IMR-90 (cell line): ENCODE data around the gene PEX14. TPM values are rescaled to one million over a fixed set of nuclear protein-coding genes. Genes with fewer than 3 reads are reported as not detected.

Experiments
- ATAC-seq: fragments of 200-7000 bp; cut with Tn5 transposase; 2 replicates; pipeline ENCODE4 v1.9.1; 2020; ENCODE audit warnings: low read depth, mild to moderate bottlenecking, moderate library complexity
- BruUV-seq: library from RNA; stranded (reverse); fragments of 400-500 nt; replicated peaks from 2 replicates; lab custom pipeline; 2021; lab: Mats Ljungman, UMichigan
- CTCF ChIA-PET: fragments of 300-600 bp; formaldehyde crosslinking; extraction: SDS; loops from one replicate; lab custom pipeline; 2021; ENCODE audit warnings: antibody characterized with exemption; lab: Yijun Ruan, JAX
- POLR2A ChIA-PET: fragments of 300-600 bp; sonication (Branson Sonifier 250); formaldehyde crosslinking; loops from one replicate; lab custom pipeline; 2022; ENCODE audit warnings: antibody characterized with exemption; ENCODE audit not compliant: unreplicated experiment; lab: Charles Lee
- DNase-seq: peaks from one replicate; pipeline ENCODE4 v3.0.0; 2013
- H2AFZ ChIP-seq: replicated peaks from 2 replicates; pipeline ENCODE3; 2013; ENCODE audit warnings: low read length, mild to moderate bottlenecking; ENCODE audit not compliant: poor library complexity
- H2AK5ac ChIP-seq: 2 replicates; pipeline ENCODE4 v1.6.1; 2013; ENCODE audit warnings: low read depth, low read length, inconsistent platforms
- H2AK9ac ChIP-seq: replicated peaks from 2 replicates; pipeline ENCODE3; 2013; ENCODE audit warnings: mild to moderate bottlenecking, low read depth, low read length, moderate library complexity; ENCODE audit not compliant: poor library complexity
- H2BK120ac ChIP-seq: 2 replicates; pipeline ENCODE4 v1.6.1; 2013; ENCODE audit warnings: low read depth, low read length, inconsistent platforms
- H2BK15ac ChIP-seq: 3 replicates; pipeline ENCODE4 v1.6.1; 2013; ENCODE audit warnings: low read depth, low read length, inconsistent platforms
- H2BK20ac ChIP-seq: 2 replicates; pipeline ENCODE4 v1.6.1; 2013; ENCODE audit warnings: low read depth, mild to moderate bottlenecking, inconsistent platforms, low read length, moderate library complexity
- H2BK5ac ChIP-seq: 2 replicates; pipeline ENCODE4 v1.6.1; 2013; ENCODE audit warnings: mild to moderate bottlenecking, low read depth, low read length, inconsistent platforms; ENCODE audit not compliant: poor library complexity, severe bottlenecking
- H3K14ac ChIP-seq: replicated peaks from 2 replicates; pipeline ENCODE4 v1.6.1; 2013; ENCODE audit warnings: low read depth, low read length, inconsistent platforms
- H3K18ac ChIP-seq: 2 replicates; pipeline ENCODE4 v1.6.1; 2013; ENCODE audit warnings: low read depth, low read length, control low read depth
- H3K23ac ChIP-seq: 2 replicates; pipeline ENCODE4 v1.6.1; 2013; ENCODE audit warnings: low read depth, low read length, inconsistent platforms
- H3K27ac ChIP-seq: 2 replicates; pipeline ENCODE4 v1.5.1; 2013; ENCODE audit warnings: mild to moderate bottlenecking, control low read depth, low read length; ENCODE audit not compliant: insufficient read depth
- H3K27me3 ChIP-seq: 2 replicates; pipeline ENCODE4 v1.6.1; 2013; ENCODE audit warnings: low read length; ENCODE audit not compliant: control insufficient read depth, insufficient read depth
- H3K36me3 ChIP-seq: 2 replicates; pipeline ENCODE4 v1.6.1; 2013; ENCODE audit warnings: low read length, mixed read lengths; ENCODE audit not compliant: control insufficient read depth, insufficient read depth
- H3K4ac ChIP-seq: 2 replicates; pipeline ENCODE4 v1.6.1; 2013; ENCODE audit warnings: low read depth, low read length, inconsistent platforms
- H3K4me1 ChIP-seq: 2 replicates; pipeline ENCODE4 v1.6.1; 2013; ENCODE audit warnings: low read length, mixed read lengths; ENCODE audit not compliant: control insufficient read depth, insufficient read depth
- H3K4me2 ChIP-seq: 2 replicates; pipeline ENCODE4 v1.6.1; 2013; ENCODE audit warnings: low read depth, mild to moderate bottlenecking, control low read depth, low read length, moderate library complexity
- H3K4me3 ChIP-seq: 2 replicates; pipeline ENCODE4 v1.5.1; 2013; ENCODE audit warnings: low read depth, mild to moderate bottlenecking, control low read depth, low read length, moderate library complexity; ENCODE audit not compliant: insufficient read depth
- H3K56ac ChIP-seq: 2 replicates; pipeline ENCODE4 v1.6.1; 2013; ENCODE audit warnings: low read length, inconsistent platforms; ENCODE audit not compliant: insufficient read depth; ENCODE audit errors: extremely low read depth
- H3K79me1 ChIP-seq, 2 experiments: 2 replicates each; pipeline ENCODE4 v1.6.1; 2013; ENCODE audit warnings: low read length in 2 of 2, inconsistent platforms in 1 of 2, low read depth in 1 of 2
- H3K9ac ChIP-seq: 2 replicates; pipeline ENCODE4 v1.6.1; 2013; ENCODE audit warnings: low read depth, low read length, control low read depth
- H3K9me1 ChIP-seq: 2 replicates; pipeline ENCODE4 v1.6.1; 2013; ENCODE audit warnings: low read length, inconsistent platforms; ENCODE audit not compliant: insufficient read depth
- H3K9me3 ChIP-seq: 2 replicates; pipeline ENCODE4 v1.6.1; 2013; ENCODE audit warnings: low read length; ENCODE audit not compliant: control insufficient read depth, insufficient read depth
- H4K20me1 ChIP-seq: 2 replicates; pipeline ENCODE4 v1.6.1; 2013; ENCODE audit warnings: low read length, inconsistent platforms; ENCODE audit not compliant: insufficient read depth
- H4K5ac ChIP-seq: 2 replicates; pipeline ENCODE4 v1.6.1; 2013; ENCODE audit warnings: mild to moderate bottlenecking, low read depth, low read length, control low read depth
- H4K8ac ChIP-seq, 2 experiments: 2 replicates each; pipeline ENCODE4 v1.6.1; 2013; ENCODE audit warnings: low read depth in 2 of 2, low read length in 2 of 2, control low read depth in 1 of 2, inconsistent platforms in 1 of 2
- H4K91ac ChIP-seq: 2 replicates; pipeline ENCODE4 v1.6.1; 2013; ENCODE audit warnings: low read depth, low read length, inconsistent platforms; ENCODE audit not compliant: insufficient read depth
- BHLHE40 ChIP-seq: fragments of 150-350 bp; IDR thresholded peaks from 2 replicates; pipeline ENCODE4 v1.6.1; 2016; ENCODE audit warnings: mild to moderate bottlenecking, low read depth, low read length
- CEBPB ChIP-seq: IDR thresholded peaks from 2 replicates; pipeline ENCODE4 v1.6.1; 2012; ENCODE audit warnings: low read depth, low read length, improper control_type of control experiment
- CHD1 ChIP-seq: IDR thresholded peaks from 2 replicates; pipeline ENCODE4 v1.6.1; 2012; ENCODE audit warnings: low read depth, low read length, improper control_type of control experiment
- MAFK ChIP-seq: IDR thresholded peaks from 2 replicates; pipeline ENCODE4 v1.6.1; 2012; ENCODE audit warnings: low read depth, low read length, improper control_type of control experiment
- MAZ ChIP-seq: IDR thresholded peaks from 2 replicates; pipeline ENCODE4 v1.6.1; 2012; ENCODE audit warnings: low read depth, mild to moderate bottlenecking, low read length, improper control_type of control experiment, moderate library complexity, borderline replicate concordance
- MXI1 ChIP-seq: IDR thresholded peaks from 2 replicates; pipeline ENCODE4 v1.6.1; 2012; ENCODE audit warnings: low read depth, mild to moderate bottlenecking, low read length, moderate library complexity, borderline replicate concordance
- NFE2L2 ChIP-seq: fragments of 150-350 bp; IDR thresholded peaks from 2 replicates; pipeline ENCODE4 v1.6.1; 2016; ENCODE audit warnings: low read depth, mild to moderate bottlenecking, low read length
- RAD21 ChIP-seq: IDR thresholded peaks from 2 replicates; pipeline ENCODE4 v1.6.1; 2012; ENCODE audit warnings: low read length, improper control_type of control experiment
- RCOR1 ChIP-seq: IDR thresholded peaks from 2 replicates; pipeline ENCODE4 v1.6.1; 2012; ENCODE audit warnings: mild to moderate bottlenecking, low read length, improper control_type of control experiment; ENCODE audit not compliant: insufficient replicate concordance
- RFX5 ChIP-seq: IDR thresholded peaks from 2 replicates; pipeline ENCODE4 v1.8.0; 2012; ENCODE audit warnings: low read depth, mild to moderate bottlenecking, low read length, moderate library complexity
- SMC3 ChIP-seq: fragments of 150-350 bp; IDR thresholded peaks from 2 replicates; pipeline ENCODE4 v1.6.1; 2016; ENCODE audit warnings: low read depth, mild to moderate bottlenecking, antibody characterized with exemption, low read length, moderate library complexity
- WGBS, 2 experiments: methylation state at CpG; one replicate each; pipeline versions ENCODE4 v1.1.5 to v1.1.7; 2013; ENCODE audit warnings: missing lambda C conversion rate in 2 of 2; ENCODE audit not compliant: insufficient read length in 1 of 2; ENCODE audit errors: extremely low coverage in 2 of 2; 5-methylcytosine and 5-hydroxymethylcytosine counted together
- dilution Hi-C: fragments of 300-500 bp; cut with HindIII; formaldehyde crosslinking; loops from one replicate; pipeline ENCODE4 v1.14.3; 2018; ENCODE audit warnings: low sequenced_read_pairs; ENCODE audit not compliant: unreplicated experiment
- in situ Hi-C: fragments of 300-500 bp; cut with MboI; formaldehyde crosslinking; loops from 3 replicates; pipeline ENCODE4 v1.14.3; 2019; ENCODE audit warnings: low sequenced_read_pairs, inconsistent platforms, mixed read lengths
- intact Hi-C: fragments of 100-400 bp; cut with micrococcal nuclease; formaldehyde crosslinking; loops from 2 replicates; pipeline ENCODE4 v1.10.0; 2022
- polyA plus RNA-seq, 3 experiments: library from polyadenylated mRNA; depleted of rRNA; stranded (reverse); fragments of >200 nt; gene quantifications; 2 replicates each; pipeline ENCODE4 v1.2.3, GENCODE V29; 2012; ENCODE audit warnings: low replicate concordance in 1 of 3
- total RNA-seq: library from RNA; depleted of rRNA; stranded (reverse); fragments of >200 nt; gene quantifications from 2 replicates; pipeline ENCODE4 v1.2.3, GENCODE V29; 2012
- TF ChIP-seq, protein P1 (sequence below): fragments of 150-350 bp; IDR thresholded peaks from 2 replicates; pipeline ENCODE4 v1.6.1; 2017; ENCODE audit warnings: mild to moderate bottlenecking, antibody characterized with exemption, low read length, low read depth
- TF ChIP-seq, protein P2 (sequence below): conservative IDR thresholded peaks from 2 replicates; pipeline ENCODE4 v1.5.1; 2012; ENCODE audit warnings: mild to moderate bottlenecking, low read depth, low read length, improper control_type of control experiment
- TF ChIP-seq, protein P3 (sequence below): fragments of 150-350 bp; IDR thresholded peaks from 2 replicates; pipeline ENCODE4 v1.6.1; 2016; ENCODE audit warnings: low read depth, mild to moderate bottlenecking, low read length, moderate library complexity, borderline replicate concordance

The PEX14 gene
- total and polyA plus RNA-seq, 2 of the 4 experiments (the other 2 are of a cell fraction) = 9.5 to 22.5 TPM

DNA sequence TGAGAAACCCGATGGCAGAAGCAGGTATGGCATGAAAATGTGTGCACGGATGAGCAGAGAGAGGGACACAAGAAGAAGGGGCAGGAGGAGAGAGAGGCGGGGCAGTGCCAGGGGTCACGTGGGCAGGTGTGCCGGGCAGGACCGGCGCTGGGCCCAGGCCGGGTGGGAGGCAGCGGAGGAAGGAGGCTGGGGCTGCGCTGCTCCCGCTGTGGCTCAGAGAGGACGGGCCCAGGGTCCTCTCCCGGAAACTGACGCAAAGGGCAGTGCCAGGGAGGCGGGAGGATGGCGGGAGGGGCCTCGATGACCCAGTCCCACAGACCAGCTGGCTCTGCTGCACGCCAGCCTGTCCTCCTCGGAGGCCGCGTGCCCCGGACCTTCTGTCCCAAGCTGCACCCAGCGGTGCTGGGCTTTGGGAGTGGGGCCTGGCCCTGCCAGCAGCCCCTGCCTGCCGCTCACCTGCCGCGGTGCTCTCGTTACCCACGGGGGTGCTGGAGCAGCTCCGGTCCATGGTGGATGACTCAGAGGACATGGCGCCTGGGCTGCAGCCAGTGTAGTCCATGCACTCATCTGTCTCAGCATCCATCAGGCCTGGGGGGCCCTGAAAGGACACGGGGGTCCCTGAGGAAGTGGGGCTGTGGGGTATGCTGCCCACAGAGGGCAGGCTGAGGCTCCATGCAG is 167.8 kb downstream of the PEX14 start:
- TF ChIP-seq RFX5 = no peak
- TF ChIP-seq CEBPB = no peak
- TF ChIP-seq CHD1 = no peak
- TF ChIP-seq, protein P1, sequence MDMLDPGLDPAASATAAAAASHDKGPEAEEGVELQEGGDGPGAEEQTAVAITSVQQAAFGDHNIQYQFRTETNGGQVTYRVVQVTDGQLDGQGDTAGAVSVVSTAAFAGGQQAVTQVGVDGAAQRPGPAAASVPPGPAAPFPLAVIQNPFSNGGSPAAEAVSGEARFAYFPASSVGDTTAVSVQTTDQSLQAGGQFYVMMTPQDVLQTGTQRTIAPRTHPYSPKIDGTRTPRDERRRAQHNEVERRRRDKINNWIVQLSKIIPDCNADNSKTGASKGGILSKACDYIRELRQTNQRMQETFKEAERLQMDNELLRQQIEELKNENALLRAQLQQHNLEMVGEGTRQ = no peak
- TF ChIP-seq RAD21 = no peak
- TF ChIP-seq, protein P2, sequence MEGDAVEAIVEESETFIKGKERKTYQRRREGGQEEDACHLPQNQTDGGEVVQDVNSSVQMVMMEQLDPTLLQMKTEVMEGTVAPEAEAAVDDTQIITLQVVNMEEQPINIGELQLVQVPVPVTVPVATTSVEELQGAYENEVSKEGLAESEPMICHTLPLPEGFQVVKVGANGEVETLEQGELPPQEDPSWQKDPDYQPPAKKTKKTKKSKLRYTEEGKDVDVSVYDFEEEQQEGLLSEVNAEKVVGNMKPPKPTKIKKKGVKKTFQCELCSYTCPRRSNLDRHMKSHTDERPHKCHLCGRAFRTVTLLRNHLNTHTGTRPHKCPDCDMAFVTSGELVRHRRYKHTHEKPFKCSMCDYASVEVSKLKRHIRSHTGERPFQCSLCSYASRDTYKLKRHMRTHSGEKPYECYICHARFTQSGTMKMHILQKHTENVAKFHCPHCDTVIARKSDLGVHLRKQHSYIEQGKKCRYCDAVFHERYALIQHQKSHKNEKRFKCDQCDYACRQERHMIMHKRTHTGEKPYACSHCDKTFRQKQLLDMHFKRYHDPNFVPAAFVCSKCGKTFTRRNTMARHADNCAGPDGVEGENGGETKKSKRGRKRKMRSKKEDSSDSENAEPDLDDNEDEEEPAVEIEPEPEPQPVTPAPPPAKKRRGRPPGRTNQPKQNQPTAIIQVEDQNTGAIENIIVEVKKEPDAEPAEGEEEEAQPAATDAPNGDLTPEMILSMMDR = no peak
- no peak for TF ChIP-seq MAFK
- no peak for TF ChIP-seq NFE2L2
- no peak for TF ChIP-seq MAZ
- TF ChIP-seq SMC3 = no peak
- no peak for TF ChIP-seq BHLHE40
- TF ChIP-seq MXI1 = no peak
- TF ChIP-seq, protein P3, sequence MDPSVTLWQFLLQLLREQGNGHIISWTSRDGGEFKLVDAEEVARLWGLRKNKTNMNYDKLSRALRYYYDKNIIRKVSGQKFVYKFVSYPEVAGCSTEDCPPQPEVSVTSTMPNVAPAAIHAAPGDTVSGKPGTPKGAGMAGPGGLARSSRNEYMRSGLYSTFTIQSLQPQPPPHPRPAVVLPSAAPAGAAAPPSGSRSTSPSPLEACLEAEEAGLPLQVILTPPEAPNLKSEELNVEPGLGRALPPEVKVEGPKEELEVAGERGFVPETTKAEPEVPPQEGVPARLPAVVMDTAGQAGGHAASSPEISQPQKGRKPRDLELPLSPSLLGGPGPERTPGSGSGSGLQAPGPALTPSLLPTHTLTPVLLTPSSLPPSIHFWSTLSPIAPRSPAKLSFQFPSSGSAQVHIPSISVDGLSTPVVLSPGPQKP = no peak
- no peak for TF ChIP-seq RCOR1
- WGBS, 2 experiments = 90% methylated on average over 9 of the region's 31 CpGs; no CpG with 5 or more reads in 1 of the 2 experiments
- Histone ChIP-seq H3K79me1 (no peaks in the 10 kb centered on the region), H2AFZ (no peak overlapping the region), H3K4me1 (no peaks in the 10 kb centered on the region), H3K27me3 (peaks cover 4% of the 10 kb centered on the region; the same call in 1 of the 2 replicates), H3K36me3 (no peaks in the 10 kb centered on the region), H2BK5ac (no peak overlapping the region), H2AK9ac (peak overlapping the region; percentile 65), H3K4me2 (no peak overlapping the region), H4K8ac (no peak overlapping the region), H4K91ac (no peak overlapping the region), H3K9ac (no peak overlapping the region), H3K9me3 (peaks cover 3% of the 10 kb centered on the region; the same call in 1 of the 2 replicates), H3K4me3 (no peak overlapping the region), H3K56ac (no peak overlapping the region), H2AK5ac (no peak overlapping the region), H3K27ac (no peak overlapping the region), H3K14ac (no peak overlapping the region), H2BK15ac (no peak overlapping the region), H3K4ac (no peak overlapping the region), H3K23ac (no peak overlapping the region), H4K20me1 (no peaks in the 10 kb centered on the region), H3K18ac (no peak overlapping the region), H2BK20ac (no peak overlapping the region), H4K5ac (no peak overlapping the region), H2BK120ac (no peak overlapping the region), H3K9me1 (0 out of 2 replicates have a peak, but pooled peaks cover 3% of the 10 kb centered on the region)
- POLR2A ChIA-PET = no interaction called here
- in situ Hi-C loops = no loop called here
- intact Hi-C loops = no loop called here
- CTCF ChIA-PET = no interaction called here
- dilution Hi-C loops = no loop called here
- no peak for ATAC-seq
- no peak for DNase-seq
- BruUV-seq = no TSS peak
